Common myeloid progenitor, CD34-positive (primary cell): ENCODE data around the gene CHMP4B.

Experiments used
- CTCF ChIA-PET: fragments of 350-600 bp; sonication (Branson Sonifier 250); formaldehyde crosslinking; loops from one replicate; lab custom pipeline; 2021; ENCODE audit warnings: antibody characterized with exemption; lab: Charles Lee
- POLR2A ChIA-PET: fragments of 350-600 bp; sonication (Branson Sonifier 250); formaldehyde crosslinking; loops from one replicate; lab custom pipeline; 2021; ENCODE audit warnings: antibody characterized with exemption; lab: Charles Lee
- DNase-seq, 3 donors: peaks; one replicate each; pipeline versions ENCODE4 v3.0.0 to v3.0.0-alpha.2; 2013
- H3K27ac ChIP-seq, 2 experiments: 1 replicate in 1 of 2; 2 replicates in 1 of 2; pipeline ENCODE4 v1.7.0; 2013; ENCODE audit warnings: inconsistent platforms in 2 of 2, low read length in 2 of 2, mild to moderate bottlenecking in 2 of 2, low read depth in 1 of 2, moderate library complexity in 1 of 2; ENCODE audit not compliant: severe bottlenecking in 2 of 2, insufficient read depth in 1 of 2, poor library complexity in 1 of 2
- H3K27me3 ChIP-seq, 5 experiments: replicated peaks in 2 of 5; 1 replicate in 3 of 5; 2 replicates in 2 of 5; pipeline versions ENCODE4 v1.6.1 to v1.7.0; 2013; ENCODE audit warnings: low read length in 4 of 5, mild to moderate bottlenecking in 2 of 5, moderate library complexity in 2 of 5, inconsistent platforms in 1 of 5; ENCODE audit not compliant: insufficient read depth in 5 of 5, control insufficient read depth in 4 of 5
- H3K36me3 ChIP-seq, 4 experiments: 1 replicate in 2 of 4; 2 replicates in 2 of 4; pipeline versions ENCODE4 v1.6.1 to v1.7.0; 2013; ENCODE audit warnings: low read length in 3 of 4, control low read depth in 1 of 4, mild to moderate bottlenecking in 1 of 4; ENCODE audit not compliant: control insufficient read depth in 4 of 4, insufficient read depth in 4 of 4
- H3K4me1 ChIP-seq, 4 experiments: 1 replicate in 3 of 4; 2 replicates in 1 of 4; pipeline versions ENCODE4 v1.6.1 to v1.7.1; 2013; ENCODE audit warnings: low read length in 3 of 4, mild to moderate bottlenecking in 3 of 4, control low read depth in 1 of 4, inconsistent platforms in 1 of 4, moderate library complexity in 1 of 4; ENCODE audit not compliant: control insufficient read depth in 4 of 4, insufficient read depth in 4 of 4; ENCODE audit errors: control extremely low read depth in 1 of 4
- H3K4me3 ChIP-seq, 7 experiments: 1 replicate in 4 of 7; 2 replicates in 3 of 7; pipeline versions ENCODE4 v1.5.1 to v1.7.0; 2013; ENCODE audit warnings: mild to moderate bottlenecking in 7 of 7, low read length in 6 of 7, moderate library complexity in 6 of 7, inconsistent platforms in 2 of 7, low read depth in 2 of 7, control low read depth in 1 of 7; ENCODE audit not compliant: insufficient read depth in 4 of 7, control insufficient read depth in 1 of 7; ENCODE audit errors: extremely low read depth in 1 of 7
- H3K9me3 ChIP-seq, 5 experiments: 1 replicate in 4 of 5; 2 replicates in 1 of 5; pipeline versions ENCODE4 v1.6.1 to v1.7.1; 2013; ENCODE audit warnings: low read length in 4 of 5, mild to moderate bottlenecking in 2 of 5, inconsistent platforms in 1 of 5, low read depth in 1 of 5, moderate library complexity in 1 of 5; ENCODE audit not compliant: control insufficient read depth in 4 of 5, insufficient read depth in 2 of 5; ENCODE audit errors: control extremely low read depth in 1 of 5
- WGBS: methylation state at CpG from one replicate; pipeline ENCODE4 v1.1.5; 2013; ENCODE audit not compliant: insufficient coverage; 5-methylcytosine and 5-hydroxymethylcytosine counted together

The CHMP4B gene

GRCh38 chr20:33781945-33782344 is 29.2 kb upstream of the CHMP4B start:
- Histone ChIP-seq H3K27me3 (no peaks in the 10 kb centered on the region), H3K36me3 (peaks cover 0 to 6% (median 3%) of the 10 kb centered on the region in 4 experiments), H3K27ac (no peak overlapping the region), H3K9me3 (no peaks in the 10 kb centered on the region), H3K4me1 (peaks cover under 1 to 1% (median 1%) of the 10 kb centered on the region in 4 experiments), H3K4me3 (no peak overlapping the region)
- ChIA-PET CTCF (interaction anchor here (1.6 kb wide), 1 partner anchor 158 kb away, joined by 3 read pairs; no protein-coding TSS in a partner anchor), POLR2A (no interaction called here)
- WGBS: 100% methylated on average over 1 of the region's 1 CpG
- no peak for DNase-seq

- POLR2A ChIA-PET: no interaction called here
- H3K27me3 ChIP-seq: no peaks in the 10 kb centered on the region
- CTCF ChIA-PET: interaction anchor here (1.6 kb wide), 1 partner anchor 157 kb away, joined by 3 read pairs; no protein-coding TSS in a partner anchor
- H3K27ac ChIP-seq: no peak overlapping the region
- no peak for DNase-seq
- H3K9me3 ChIP-seq: no peaks in the 10 kb centered on the region
- peaks cover 3 to 11% (median 8%) of the 10 kb centered on the region in 4 experiments for H3K4me1 ChIP-seq
- H3K4me3 ChIP-seq: no peak overlapping the region
- peaks cover 0 to 6% (median 3%) of the 10 kb centered on the region in 4 experiments for H3K36me3 ChIP-seq
- whole genome bisulfite sequencing: 90% methylated on average over 5 of the region's 5 CpGs
These were observed 27.9 kb upstream of the CHMP4B start for GRCh38 chr20:33783256-33783655.

DNA sequence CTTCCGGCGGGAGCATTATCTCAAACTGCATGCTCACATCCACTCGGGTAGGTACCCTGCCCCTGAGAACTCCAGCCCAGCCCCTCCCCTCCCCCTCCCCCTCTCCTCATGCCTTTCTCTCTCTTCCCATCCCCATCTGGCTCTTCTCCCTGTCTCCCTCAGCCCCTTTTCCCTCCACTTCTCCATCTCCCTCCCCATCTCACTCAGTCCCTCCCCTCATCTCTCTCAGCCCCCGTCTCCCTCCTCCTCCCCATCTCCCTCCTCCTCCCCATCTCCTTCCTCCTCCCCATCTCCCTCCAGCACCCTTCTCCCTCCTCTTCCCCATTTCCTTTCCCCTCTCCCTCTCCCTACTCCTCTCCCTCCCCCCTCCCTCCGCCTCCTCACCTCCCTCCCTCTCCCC is 27.3 kb upstream of the CHMP4B start:
- Histone ChIP-seq H3K9me3 (no peaks in the 10 kb centered on the region), H3K4me1 (peaks cover 3 to 11% (median 8%) of the 10 kb centered on the region in 4 experiments), H3K36me3 (peaks cover 0 to 6% (median 3%) of the 10 kb centered on the region in 4 experiments), H3K27me3 (no peaks in the 10 kb centered on the region), H3K27ac (no peak overlapping the region), H3K4me3 (no peak overlapping the region)
- CTCF ChIA-PET: no interaction called here
- POLR2A ChIA-PET: no interaction called here
- no peak for DNase-seq
- WGBS: 79% methylated on average over 4 of the region's 5 CpGs

GRCh38 chr20:33784225-33784624 is 26.9 kb upstream of the CHMP4B start:
- Histone ChIP-seq H3K4me3 (no peak overlapping the region), H3K27me3 (no peaks in the 10 kb centered on the region), H3K27ac (no peak overlapping the region), H3K36me3 (peaks cover 0 to 6% (median 4%) of the 10 kb centered on the region in 4 experiments), H3K4me1 (peaks cover 3 to 11% (median 8%) of the 10 kb centered on the region in 4 experiments), H3K9me3 (no peaks in the 10 kb centered on the region)
- WGBS: 100% methylated on average over 1 of the region's 2 CpGs
- DNase-seq: no peak
- POLR2A ChIA-PET: no interaction called here
- CTCF ChIA-PET: no interaction called here

- Histone ChIP-seq H3K36me3 (peaks cover 0 to 6% (median 5%) of the 10 kb centered on the region in 4 experiments), H3K27me3 (no peaks in the 10 kb centered on the region), H3K27ac (no peak overlapping the region), H3K4me3 (no peak overlapping the region), H3K4me1 (peaks cover 3 to 11% (median 8%) of the 10 kb centered on the region in 4 experiments), H3K9me3 (no peaks in the 10 kb centered on the region)
- DNase-seq: no peak
- 98% methylated on average over 5 of the region's 5 CpGs for WGBS
- ChIA-PET POLR2A (no interaction called here), CTCF (no interaction called here)
These were observed 25.6 kb upstream of the CHMP4B start for GRCh38 chr20:33785503-33785902.

- Histone ChIP-seq H3K9me3 (no peaks in the 10 kb centered on the region), H3K36me3 (peaks cover 0 to 5% (median 2%) of the 10 kb centered on the region in 4 experiments), H3K27me3 (no peaks in the 10 kb centered on the region), H3K4me3 (no peak overlapping the region), H3K4me1 (peaks cover 3 to 11% (median 8%) of the 10 kb centered on the region in 4 experiments), H3K27ac (no peak overlapping the region)
- POLR2A ChIA-PET: no interaction called here
- no peak for DNase-seq
- CTCF ChIA-PET: interaction anchor here (0.8 kb wide), 1 partner anchor 11 kb away, joined by 3 read pairs; no protein-coding TSS in a partner anchor
- 47% methylated on average over 6 of the region's 9 CpGs for WGBS
These were observed 23.8 kb upstream of the CHMP4B start for GRCh38 chr20:33787253-33787891.

GRCh38 chr20:33788351-33789049 is 22.6 kb upstream of the CHMP4B start:
- WGBS: 98% methylated on average over 12 of the region's 12 CpGs
- Histone ChIP-seq H3K36me3 (peaks cover 0 to 5% (median 1%) of the 10 kb centered on the region in 4 experiments), H3K27me3 (no peaks in the 10 kb centered on the region), H3K27ac (no peak overlapping the region), H3K4me1 (peaks cover 3 to 13% (median 8%) of the 10 kb centered on the region in 4 experiments), H3K9me3 (no peaks in the 10 kb centered on the region), H3K4me3 (no peak overlapping the region)
- ChIA-PET CTCF (interaction anchor here (1.0 to 1.6 kb wide), 2 partner anchors 18 to 204 kb away, joined by 3 read pairs; no protein-coding TSS in a partner anchor), POLR2A (no interaction called here)
- DNase-seq: no peak
